ENCODE data around the gene FBXO24. TPM values are rescaled to one million over a fixed set of nuclear protein-coding genes. Genes with fewer than 3 reads are reported as not detected.
"Not testable (repeated sequence)": the region's sequence is repeated elsewhere in the genome, so short reads cannot be mapped to it uniquely, and the experiment has no call there.

FBXO24 gene, protein sequence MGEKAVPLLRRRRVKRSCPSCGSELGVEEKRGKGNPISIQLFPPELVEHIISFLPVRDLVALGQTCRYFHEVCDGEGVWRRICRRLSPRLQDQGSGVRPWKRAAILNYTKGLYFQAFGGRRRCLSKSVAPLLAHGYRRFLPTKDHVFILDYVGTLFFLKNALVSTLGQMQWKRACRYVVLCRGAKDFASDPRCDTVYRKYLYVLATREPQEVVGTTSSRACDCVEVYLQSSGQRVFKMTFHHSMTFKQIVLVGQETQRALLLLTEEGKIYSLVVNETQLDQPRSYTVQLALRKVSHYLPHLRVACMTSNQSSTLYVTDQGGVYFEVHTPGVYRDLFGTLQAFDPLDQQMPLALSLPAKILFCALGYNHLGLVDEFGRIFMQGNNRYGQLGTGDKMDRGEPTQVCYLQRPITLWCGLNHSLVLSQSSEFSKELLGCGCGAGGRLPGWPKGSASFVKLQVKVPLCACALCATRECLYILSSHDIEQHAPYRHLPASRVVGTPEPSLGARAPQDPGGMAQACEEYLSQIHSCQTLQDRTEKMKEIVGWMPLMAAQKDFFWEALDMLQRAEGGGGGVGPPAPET
- total RNA-seq = 0.55 and 0.79 TPM in 2 replicates

DNA sequence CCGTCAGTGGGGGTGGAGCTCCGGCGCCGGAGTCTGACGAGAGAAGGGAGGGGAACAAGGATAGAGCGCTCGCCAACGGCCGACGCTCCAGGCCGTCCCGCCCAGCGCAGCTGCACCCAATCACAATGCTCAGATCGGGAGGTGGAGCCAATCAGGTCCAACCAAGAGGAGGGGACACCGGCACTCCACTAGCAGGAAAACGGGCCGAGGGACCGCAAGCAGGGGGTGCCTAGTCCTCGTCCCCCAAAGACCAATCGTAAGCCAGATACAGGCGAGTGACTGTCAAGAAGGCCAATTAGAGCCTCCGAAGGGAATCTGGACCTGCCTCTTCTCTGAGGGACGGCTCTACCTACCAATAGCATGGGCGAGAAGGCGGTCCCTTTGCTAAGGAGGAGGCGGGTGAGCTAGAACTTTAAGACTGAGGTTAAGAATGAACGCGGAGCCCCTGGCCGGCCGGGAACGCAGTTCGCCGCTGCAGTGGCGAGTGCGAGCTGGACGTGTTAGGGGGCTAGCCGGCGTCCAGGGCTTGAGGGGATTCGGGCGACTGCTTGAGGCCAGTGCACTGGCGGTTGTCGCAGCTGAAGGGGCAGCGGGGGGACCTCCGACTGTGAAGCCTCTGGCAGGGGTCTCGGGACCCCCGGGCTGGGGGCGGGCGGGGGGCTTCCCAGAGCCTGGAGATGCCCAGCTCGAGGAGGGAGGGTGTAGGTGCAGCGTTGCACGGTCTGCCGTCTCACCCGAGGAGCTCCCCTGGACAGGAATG, at the start of gene FBXO24:
Gene FBXO24 (plus strand): TSS at position 63 of the 760 bp plus-strand sequence. CDS start 298 bp downstream, at position 361.
- DNase-seq (ENCODE audit: low read depth) = peak; percentile 98
- H3K27me3 ChIP-seq (ENCODE audit: control insufficient read depth, insufficient read depth, low read length) = peaks cover 6% of the 10 kb centered on the region
- no peaks in the 10 kb centered on the region for H3K36me3 ChIP-seq (ENCODE audit: control insufficient read depth, insufficient read depth, low read length)
- H3K4me3 ChIP-seq (ENCODE audit: low read depth, low read length) = peak within 1 kb of the TSS; percentile 98
- TF ChIP-seq, protein P1, sequence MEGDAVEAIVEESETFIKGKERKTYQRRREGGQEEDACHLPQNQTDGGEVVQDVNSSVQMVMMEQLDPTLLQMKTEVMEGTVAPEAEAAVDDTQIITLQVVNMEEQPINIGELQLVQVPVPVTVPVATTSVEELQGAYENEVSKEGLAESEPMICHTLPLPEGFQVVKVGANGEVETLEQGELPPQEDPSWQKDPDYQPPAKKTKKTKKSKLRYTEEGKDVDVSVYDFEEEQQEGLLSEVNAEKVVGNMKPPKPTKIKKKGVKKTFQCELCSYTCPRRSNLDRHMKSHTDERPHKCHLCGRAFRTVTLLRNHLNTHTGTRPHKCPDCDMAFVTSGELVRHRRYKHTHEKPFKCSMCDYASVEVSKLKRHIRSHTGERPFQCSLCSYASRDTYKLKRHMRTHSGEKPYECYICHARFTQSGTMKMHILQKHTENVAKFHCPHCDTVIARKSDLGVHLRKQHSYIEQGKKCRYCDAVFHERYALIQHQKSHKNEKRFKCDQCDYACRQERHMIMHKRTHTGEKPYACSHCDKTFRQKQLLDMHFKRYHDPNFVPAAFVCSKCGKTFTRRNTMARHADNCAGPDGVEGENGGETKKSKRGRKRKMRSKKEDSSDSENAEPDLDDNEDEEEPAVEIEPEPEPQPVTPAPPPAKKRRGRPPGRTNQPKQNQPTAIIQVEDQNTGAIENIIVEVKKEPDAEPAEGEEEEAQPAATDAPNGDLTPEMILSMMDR (IDR thresholded peaks at IDR 0.05; ENCODE audit: insufficient read depth, low read length, poor library complexity, severe bottlenecking) = no peak

DNA sequence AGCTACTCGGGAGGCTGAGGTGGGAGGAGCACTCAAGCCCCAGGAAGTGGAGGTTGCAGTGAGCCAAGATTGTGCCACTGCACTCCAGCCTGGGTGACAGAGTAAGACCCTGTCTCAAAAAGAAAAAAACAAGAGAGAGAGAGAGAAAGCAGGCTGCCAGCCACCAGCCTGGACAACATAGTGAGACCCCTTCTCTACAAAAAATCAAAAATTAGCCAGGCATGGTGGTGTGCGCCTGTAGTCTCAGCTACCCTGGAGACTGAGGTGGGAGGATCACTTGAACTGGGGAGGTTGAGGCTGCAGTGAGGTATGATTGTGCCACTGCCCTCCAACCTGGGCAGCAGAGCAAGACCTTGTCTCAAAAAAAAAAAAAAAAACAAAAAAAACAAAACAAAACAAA, 49.4 kb upstream of the FBXO24 start:
- not testable (repeated sequence) for H3K27me3 ChIP-seq (ENCODE audit: control insufficient read depth, insufficient read depth, low read length); H3K36me3 ChIP-seq (ENCODE audit: control insufficient read depth, insufficient read depth, low read length); DNase-seq (ENCODE audit: low read depth); H3K4me3 ChIP-seq (ENCODE audit: low read depth, low read length)

DNA sequence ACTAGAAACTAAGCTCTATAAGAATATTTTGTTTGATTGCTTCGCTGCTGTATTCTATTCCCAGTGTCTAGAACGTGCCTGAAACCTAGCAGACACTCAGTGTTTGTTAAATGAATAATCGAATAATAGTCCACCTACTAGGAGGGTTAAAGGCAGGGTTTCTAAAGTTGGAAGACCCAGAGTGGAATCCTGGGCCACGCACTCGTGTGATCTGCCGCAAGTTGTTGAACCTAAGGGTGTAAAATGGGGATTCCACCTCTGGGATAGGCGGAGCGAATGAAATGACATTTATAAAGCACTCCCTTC, 47.8 kb upstream of the FBXO24 start:
- Histone ChIP-seq H3K36me3 (ENCODE audit: control insufficient read depth, insufficient read depth, low read length) (no peaks in the 10 kb centered on the region), H3K27me3 (ENCODE audit: control insufficient read depth, insufficient read depth, low read length) (no peaks in the 10 kb centered on the region), H3K4me3 (ENCODE audit: low read depth, low read length) (peak overlapping the region; percentile 31)
- TF ChIP-seq, protein P1 (IDR thresholded peaks at IDR 0.05; ENCODE audit: insufficient read depth, low read length, poor library complexity, severe bottlenecking) = no peak
- DNase-seq (ENCODE audit: low read depth) = no peak

DNA sequence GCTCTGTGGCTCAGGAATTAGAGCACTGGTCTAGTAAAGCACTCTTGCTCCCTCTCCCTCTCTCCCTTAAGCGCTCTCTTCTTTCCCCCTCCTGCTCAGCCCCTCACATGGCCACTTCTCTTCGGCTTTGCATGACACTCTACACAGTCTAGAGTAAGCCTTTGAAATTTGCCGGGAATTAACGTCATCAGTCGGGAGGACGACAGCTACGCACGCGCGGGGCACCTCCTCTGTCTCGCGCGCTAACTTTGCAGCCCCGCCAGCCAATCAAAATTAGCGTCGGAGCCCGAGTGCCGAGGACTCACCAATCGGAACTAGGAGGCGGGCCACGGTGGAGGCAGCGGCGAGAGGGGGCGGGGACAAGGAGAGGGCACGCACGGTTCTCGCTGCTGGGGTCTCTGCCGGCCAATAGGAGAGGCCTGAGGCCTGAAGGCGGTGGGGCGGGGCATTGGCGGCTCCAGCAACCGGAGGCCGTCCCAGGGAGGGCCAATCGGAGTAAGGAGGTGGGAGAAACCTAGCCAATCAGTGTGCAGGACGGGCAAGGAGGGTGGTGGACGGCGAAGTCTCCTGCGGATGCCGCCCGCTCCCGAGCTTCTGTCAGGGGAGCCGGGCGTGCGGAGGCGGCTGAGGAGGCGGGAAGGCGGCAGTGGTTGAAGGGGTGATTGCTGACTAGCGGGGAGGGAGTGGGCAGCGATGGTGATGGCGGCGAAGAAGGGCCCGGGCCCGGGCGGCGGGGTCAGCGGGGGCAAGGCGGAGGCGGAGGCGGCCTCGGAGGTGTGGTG, 47.3 kb upstream of the FBXO24 start, which contains the start of gene AGFG2:
Gene AGFG2 (plus strand): TSS at position 550 of the 782 bp plus-strand sequence. CDS start 144 bp downstream, at position 694.
- peak; percentile 96 for DNase-seq (ENCODE audit: low read depth)
- Histone ChIP-seq H3K36me3 (ENCODE audit: control insufficient read depth, insufficient read depth, low read length) (no peaks in the 10 kb centered on the region), H3K27me3 (ENCODE audit: control insufficient read depth, insufficient read depth, low read length) (no peaks in the 10 kb centered on the region), H3K4me3 (ENCODE audit: low read depth, low read length) (peak within 1 kb of the TSS; percentile 83)
- TF ChIP-seq, protein P1 (IDR thresholded peaks at IDR 0.05; ENCODE audit: insufficient read depth, low read length, poor library complexity, severe bottlenecking) = no peak

DNA sequence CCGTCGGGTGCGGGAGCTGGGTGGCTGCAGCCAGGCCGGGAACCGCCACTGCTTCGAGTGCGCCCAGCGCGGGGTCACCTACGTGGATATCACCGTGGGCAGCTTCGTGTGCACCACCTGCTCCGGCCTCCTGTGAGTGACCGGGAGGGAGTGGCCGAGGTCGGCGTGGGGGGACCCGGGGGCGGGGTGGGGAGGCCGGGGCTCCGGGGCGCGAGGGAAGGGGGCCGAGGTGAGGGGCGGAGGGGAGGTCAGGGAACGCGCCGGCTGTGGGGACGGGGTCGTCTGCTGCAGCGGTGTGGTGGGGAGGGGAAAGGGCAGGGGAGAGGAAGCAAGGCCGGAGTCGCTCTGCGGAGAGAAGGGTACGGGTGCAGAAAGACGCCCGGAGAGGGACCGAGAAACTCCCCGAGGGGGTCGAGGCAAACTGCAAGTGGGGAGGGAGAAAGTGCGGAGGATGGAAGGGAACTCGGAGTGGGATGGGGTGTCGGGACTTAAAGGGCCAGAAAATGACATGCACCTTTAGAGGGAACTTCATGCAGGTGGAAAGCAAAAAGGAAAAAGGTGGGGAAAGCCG, 46.6 kb upstream of the FBXO24 start:
- peak overlapping the region; percentile 83 for H3K4me3 ChIP-seq (ENCODE audit: low read depth, low read length)
- TF ChIP-seq, protein P1 (IDR thresholded peaks at IDR 0.05; ENCODE audit: insufficient read depth, low read length, poor library complexity, severe bottlenecking) = no peak
- no peaks in the 10 kb centered on the region for H3K36me3 ChIP-seq (ENCODE audit: control insufficient read depth, insufficient read depth, low read length)
- H3K27me3 ChIP-seq (ENCODE audit: control insufficient read depth, insufficient read depth, low read length) = no peaks in the 10 kb centered on the region
- DNase-seq (ENCODE audit: low read depth) = no peak
